C4-2B (cell line): Measurements from ENCODE around the gene CASP8.

Source experiments
- H3K27ac ChIP-seq: fragments of 450-650 bp; 2 replicates; pipeline ENCODE4 v1.5.1; 2017
- ZFX ChIP-seq: fragments of 450-650 bp; IDR thresholded peaks from 2 replicates; pipeline ENCODE4 v1.6.1; 2017
- TF ChIP-seq, protein P1 (sequence below): fragments of 450-650 bp; conservative IDR thresholded peaks from 2 replicates; pipeline ENCODE4 v1.5.1; 2017; ENCODE audit warnings: mild to moderate bottlenecking

CASP8 gene

DNA sequence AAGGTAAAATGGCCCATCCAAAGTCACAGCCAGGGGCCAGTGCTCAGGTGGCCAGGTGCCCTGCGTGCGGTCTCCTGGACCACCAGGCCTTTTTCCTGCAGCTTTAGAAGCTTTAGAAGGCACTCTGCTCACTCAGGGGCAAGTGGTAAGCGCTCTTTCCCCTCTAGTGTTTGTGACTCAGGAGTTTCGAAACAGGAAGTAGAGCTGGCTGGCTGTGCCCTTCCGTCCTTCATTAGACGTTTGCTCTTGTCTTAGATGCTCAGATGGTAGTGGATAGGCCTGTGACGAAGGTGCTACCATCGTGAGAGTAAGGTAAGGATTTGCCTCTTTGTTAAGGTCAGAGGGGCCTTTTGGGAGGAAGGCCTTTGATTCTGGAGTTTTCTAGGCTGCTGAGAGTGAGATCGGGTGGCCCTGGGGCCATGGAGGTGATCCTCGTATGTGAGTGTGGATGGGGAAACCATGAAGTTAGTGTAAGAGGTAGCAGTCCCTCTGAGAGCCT is at the start of gene CASP8:
CASP8 (plus strand) TSS at position 235 of the 499 bp plus-strand sequence. CDS start 5,951 bp downstream, outside the sequence.
- H3K27ac ChIP-seq, result no peak within 1 kb of the TSS

DNA sequence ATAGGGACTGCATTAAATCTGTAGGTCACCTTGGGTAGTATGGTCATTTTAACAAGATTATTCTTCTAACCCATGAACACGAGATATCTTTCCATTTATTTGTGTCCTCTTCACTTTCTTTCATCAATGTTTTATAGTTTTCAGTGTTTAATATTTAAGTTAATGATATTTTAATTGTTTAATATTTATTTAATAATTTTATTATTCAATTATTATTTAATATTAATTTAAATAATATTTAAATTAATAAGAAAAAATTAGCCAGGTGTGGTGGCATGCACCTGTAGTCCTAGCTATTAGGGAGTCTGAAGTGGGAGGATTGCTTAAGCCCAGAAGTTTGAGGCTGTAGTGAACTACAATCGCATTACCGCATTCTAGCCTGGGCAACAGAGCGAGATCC is 44.4 kb upstream of the CASP8 start:
- no peak overlapping the region for H3K27ac ChIP-seq
- TF ChIP-seq, protein P1, sequence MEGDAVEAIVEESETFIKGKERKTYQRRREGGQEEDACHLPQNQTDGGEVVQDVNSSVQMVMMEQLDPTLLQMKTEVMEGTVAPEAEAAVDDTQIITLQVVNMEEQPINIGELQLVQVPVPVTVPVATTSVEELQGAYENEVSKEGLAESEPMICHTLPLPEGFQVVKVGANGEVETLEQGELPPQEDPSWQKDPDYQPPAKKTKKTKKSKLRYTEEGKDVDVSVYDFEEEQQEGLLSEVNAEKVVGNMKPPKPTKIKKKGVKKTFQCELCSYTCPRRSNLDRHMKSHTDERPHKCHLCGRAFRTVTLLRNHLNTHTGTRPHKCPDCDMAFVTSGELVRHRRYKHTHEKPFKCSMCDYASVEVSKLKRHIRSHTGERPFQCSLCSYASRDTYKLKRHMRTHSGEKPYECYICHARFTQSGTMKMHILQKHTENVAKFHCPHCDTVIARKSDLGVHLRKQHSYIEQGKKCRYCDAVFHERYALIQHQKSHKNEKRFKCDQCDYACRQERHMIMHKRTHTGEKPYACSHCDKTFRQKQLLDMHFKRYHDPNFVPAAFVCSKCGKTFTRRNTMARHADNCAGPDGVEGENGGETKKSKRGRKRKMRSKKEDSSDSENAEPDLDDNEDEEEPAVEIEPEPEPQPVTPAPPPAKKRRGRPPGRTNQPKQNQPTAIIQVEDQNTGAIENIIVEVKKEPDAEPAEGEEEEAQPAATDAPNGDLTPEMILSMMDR, result no peak
- TF ChIP-seq ZFX, result no peak

More for the DNA sequence above, at the start of gene CASP8:
- TF ChIP-seq, protein P1, result no peak
- no peak for TF ChIP-seq ZFX

DNA sequence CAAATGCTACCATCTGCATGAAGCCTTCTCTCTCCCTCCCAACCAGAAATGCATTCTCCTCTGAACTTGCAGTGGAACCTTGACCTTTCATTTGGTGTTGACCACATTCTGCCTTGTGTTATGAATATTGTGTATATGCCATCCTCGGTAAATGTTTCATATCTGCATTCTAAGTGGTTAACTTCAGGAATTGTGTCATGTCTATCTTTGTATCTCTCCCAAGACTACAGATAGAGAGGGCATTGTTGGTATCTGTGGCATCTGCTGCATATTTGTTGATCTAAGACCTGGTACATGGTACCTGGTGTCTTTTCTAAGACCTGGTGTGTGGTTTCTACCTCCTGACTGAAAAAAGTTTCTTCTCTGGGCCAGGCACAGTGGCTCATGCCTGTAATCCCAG is 43.4 kb upstream of the CASP8 start:
- no peak overlapping the region for H3K27ac ChIP-seq
- no peak for TF ChIP-seq ZFX
- TF ChIP-seq, protein P1, result no peak

GRCh38 chr2:201218780-201219179 is 41.6 kb upstream of the CASP8 start:
- TF ChIP-seq, protein P1, result no peak
- TF ChIP-seq ZFX, result no peak
- peak overlapping the region; percentile 15; the same call in 1 of the 2 replicates for H3K27ac ChIP-seq

- TF ChIP-seq, protein P1, result no peak
- TF ChIP-seq ZFX, result no peak
- H3K27ac ChIP-seq, result peak overlapping the region; percentile 15
Observed at GRCh38 chr2:201219328-201220096, 40.8 kb upstream of the CASP8 start.

DNA sequence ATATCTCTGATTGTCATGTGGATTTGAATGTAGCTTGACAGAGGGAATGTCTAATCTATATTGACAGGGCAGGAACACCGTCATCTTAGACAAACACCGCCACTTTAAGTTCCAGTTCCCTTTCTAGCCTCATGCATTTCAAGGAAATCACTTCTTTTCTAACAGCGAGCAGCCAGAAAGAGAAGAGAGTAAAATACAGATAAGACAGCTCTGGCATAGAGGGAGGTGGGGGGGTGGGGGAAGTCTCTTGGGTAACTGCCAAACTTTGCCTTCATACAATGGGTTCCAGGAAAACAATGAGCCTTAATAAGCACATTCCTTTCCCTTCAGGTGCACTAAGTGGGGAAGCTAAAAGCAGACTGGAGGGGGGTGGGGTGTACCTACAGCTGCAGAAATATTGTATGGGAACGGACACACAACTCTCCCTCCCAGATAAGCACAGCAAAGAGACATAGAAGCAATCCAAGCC is 40.2 kb upstream of the CASP8 start:
- TF ChIP-seq ZFX, result no peak
- TF ChIP-seq, protein P1, result no peak
- H3K27ac ChIP-seq, result peak overlapping the region; percentile 36; the same call in 1 of the 2 replicates
